ENCODE data around the gene PPP1R1B. TPM values are rescaled to one million over a fixed set of nuclear protein-coding genes. Genes with fewer than 3 reads are reported as not detected.

PPP1R1B gene
- total RNA-seq, 4 donors from 2014 or later: 2.7 to 12.2 (median 8.6) TPM

GRCh38 chr17:39639566-39640458 is 13.1 kb downstream of the PPP1R1B start:
- no peaks in the 10 kb centered on the region for H3K9me3 ChIP-seq
- H3K36me3 ChIP-seq: no peaks in the 10 kb centered on the region
- peaks cover 0 to 86% (median 30%) of the 10 kb centered on the region in 3 donors for H3K4me1 ChIP-seq
- no peak overlapping the region for H3K4me3 ChIP-seq
- no peaks in the 10 kb centered on the region for H3K27me3 ChIP-seq
- H3K27ac ChIP-seq: no peak overlapping the region
- no peak for ATAC-seq
- TF ChIP-seq EP300 (IDR thresholded peaks at IDR 0.05): no peak
- TF ChIP-seq POLR2A (IDR thresholded peaks at IDR 0.05): no peak
- TF ChIP-seq CTCF (IDR thresholded peaks at IDR 0.05): no peak
- no peak for TF ChIP-seq POLR2AphosphoS5 (IDR thresholded peaks at IDR 0.05)
- 59% methylated on average over 6 of the region's 11 CpGs; no CpG with 5 or more reads in 1 of the 2 donors for WGBS, 2 donors (ENCODE audit: low coverage in 1 of 2)

- no peak for ATAC-seq
- Histone ChIP-seq H3K4me1 (peaks cover 0 to 83% (median 30%) of the 10 kb centered on the region in 3 donors), H3K27me3 (no peaks in the 10 kb centered on the region), H3K27ac (no peak overlapping the region), H3K4me3 (no peak overlapping the region), H3K9me3 (no peaks in the 10 kb centered on the region), H3K36me3 (no peaks in the 10 kb centered on the region)
- TF ChIP-seq POLR2AphosphoS5 (IDR thresholded peaks at IDR 0.05): no peak
- TF ChIP-seq POLR2A (IDR thresholded peaks at IDR 0.05): no peak
- TF ChIP-seq CTCF (IDR thresholded peaks at IDR 0.05): no peak
- no peak for TF ChIP-seq EP300 (IDR thresholded peaks at IDR 0.05)
- WGBS, 2 donors (ENCODE audit: low coverage in 1 of 2): 36% methylated on average over 4 of the region's 4 CpGs; no CpG with 5 or more reads in 1 of the 2 donors
Measured at GRCh38 chr17:39640591-39641031, 13.9 kb downstream of the PPP1R1B start.

GRCh38 chr17:39641097-39641496 is 14.3 kb downstream of the PPP1R1B start:
- H3K27ac ChIP-seq: no peak overlapping the region
- no peaks in the 10 kb centered on the region for H3K9me3 ChIP-seq
- no peak for ATAC-seq
- 100% methylated on average over 2 of the region's 4 CpGs; no CpG with 5 or more reads in 1 of the 2 donors for WGBS, 2 donors (ENCODE audit: low coverage in 1 of 2)
- no peak for TF ChIP-seq POLR2A (IDR thresholded peaks at IDR 0.05)
- no peak for TF ChIP-seq CTCF (IDR thresholded peaks at IDR 0.05)
- no peak for TF ChIP-seq EP300 (IDR thresholded peaks at IDR 0.05)
- no peak for TF ChIP-seq POLR2AphosphoS5 (IDR thresholded peaks at IDR 0.05)
- H3K4me3 ChIP-seq: no peak overlapping the region
- H3K4me1 ChIP-seq: peaks cover 0 to 78% (median 27%) of the 10 kb centered on the region in 3 donors
- H3K36me3 ChIP-seq: peaks cover 0 to under 1% of the 10 kb centered on the region in 2 donors
- H3K27me3 ChIP-seq: no peaks in the 10 kb centered on the region

GRCh38 chr17:39641883-39642282 is 15.1 kb downstream of the PPP1R1B start:
- Histone ChIP-seq H3K4me1 (peaks cover 0 to 71% (median 22%) of the 10 kb centered on the region in 3 donors), H3K9me3 (no peaks in the 10 kb centered on the region), H3K36me3 (peaks cover 0 to 6% of the 10 kb centered on the region in 2 donors), H3K4me3 (no peak overlapping the region), H3K27ac (no peak overlapping the region), H3K27me3 (no peaks in the 10 kb centered on the region)
- ATAC-seq: no peak
- WGBS, 2 donors (ENCODE audit: low coverage in 1 of 2): 65% methylated on average over 5 of the region's 7 CpGs; no CpG with 5 or more reads in 1 of the 2 donors
- TF ChIP-seq POLR2A (IDR thresholded peaks at IDR 0.05) (no peak), CTCF (IDR thresholded peaks at IDR 0.05) (no peak), POLR2AphosphoS5 (IDR thresholded peaks at IDR 0.05) (no peak), EP300 (IDR thresholded peaks at IDR 0.05) (no peak)

Measured in gastroesophageal sphincter (tissue), 4 donors.